GM23338 (cell line): ENCODE results near the gene FAM204A. TPM values are rescaled to one million over a fixed set of nuclear protein-coding genes. Genes with fewer than 3 reads are reported as not detected.

ENCODE experiments used
- ATAC-seq: fragments of 200-7000 bp; cut with Tn5 transposase; 3 replicates; pipeline ENCODE4 v1.9.1; 2020
- DNase-seq: peaks from one replicate; pipeline ENCODE4 v3.0.0-alpha.2; 2015; ENCODE audit warnings: low spot score
- H2AFZ ChIP-seq: fragments of 200-600 bp; sonication (generic); 2 replicates; pipeline ENCODE4 v1.8.0; 2016; ENCODE audit warnings: antibody characterized with exemption, mild to moderate bottlenecking, moderate library complexity
- H3F3A ChIP-seq: fragments of 200-600 bp; sonication (generic); replicated peaks from 2 replicates; pipeline ENCODE4 v1.8.0; 2017; ENCODE audit warnings: antibody characterized with exemption, mixed run types, low read depth
- H3K27ac ChIP-seq: fragments of 200-600 bp; sonication (generic); 2 replicates; pipeline ENCODE4 v1.6.1; 2016; ENCODE audit warnings: low read depth
- H3K27me3 ChIP-seq: fragments of 200-600 bp; sonication (generic); 2 replicates; pipeline ENCODE4 v1.8.0; 2016; ENCODE audit warnings: mild to moderate bottlenecking, mixed run types, moderate library complexity; ENCODE audit not compliant: insufficient read depth
- H3K36me3 ChIP-seq: fragments of 200-600 bp; sonication (generic); 2 replicates; pipeline ENCODE4 v1.8.0; 2016; ENCODE audit warnings: mild to moderate bottlenecking; ENCODE audit not compliant: insufficient read depth
- H3K4me1 ChIP-seq: fragments of 200-600 bp; sonication (generic); 2 replicates; pipeline ENCODE4 v1.8.0; 2016; ENCODE audit warnings: mild to moderate bottlenecking, moderate library complexity; ENCODE audit not compliant: insufficient read depth
- H3K4me2 ChIP-seq: fragments of 200-600 bp; sonication (generic); 2 replicates; pipeline ENCODE4 v1.7.1; 2017; ENCODE audit warnings: mixed run types
- H3K4me3 ChIP-seq: fragments of 200-600 bp; sonication (generic); 2 replicates; pipeline ENCODE4 v1.6.1; 2016; ENCODE audit warnings: mixed run types
- H3K79me2 ChIP-seq: fragments of 200-600 bp; sonication (generic); replicated peaks from 2 replicates; pipeline ENCODE4 v1.8.0; 2017; ENCODE audit warnings: mild to moderate bottlenecking; ENCODE audit not compliant: insufficient read depth
- H3K9me2 ChIP-seq: fragments of 200-600 bp; sonication (generic); 2 replicates; pipeline ENCODE4 v1.8.0; 2017; ENCODE audit not compliant: insufficient read depth
- H4K20me1 ChIP-seq: fragments of 200-600 bp; sonication (generic); replicated peaks from 2 replicates; pipeline ENCODE4 v1.8.0; 2017; ENCODE audit warnings: mild to moderate bottlenecking; ENCODE audit not compliant: insufficient read depth
- H3K27ac Mint-ChIP-seq: 2 replicates; pipeline ENCODE4 v1.8.0; 2020; ENCODE audit warnings: inconsistent platforms, mild to moderate bottlenecking, moderate library complexity, mixed read lengths
- H3K27me3 Mint-ChIP-seq: 3 replicates; pipeline ENCODE4 v1.8.0; 2022; ENCODE audit warnings: low read depth, mild to moderate bottlenecking, moderate library complexity, mixed read lengths, inconsistent platforms; ENCODE audit not compliant: insufficient read depth, poor library complexity
- H3K36me3 Mint-ChIP-seq: 3 replicates; pipeline ENCODE4 v1.8.0; 2021; ENCODE audit warnings: low read depth, mild to moderate bottlenecking, inconsistent platforms, moderate library complexity, mixed read lengths
- H3K4me1 Mint-ChIP-seq: 3 replicates; pipeline ENCODE4 v1.8.0; 2020; ENCODE audit warnings: mild to moderate bottlenecking, inconsistent platforms, mixed read lengths
- H3K4me3 Mint-ChIP-seq: 3 replicates; pipeline ENCODE4 v1.8.0; 2021; ENCODE audit warnings: moderate library complexity, mild to moderate bottlenecking, inconsistent platforms, mixed read lengths
- H3K9me3 Mint-ChIP-seq: 3 replicates; pipeline ENCODE4 v1.8.0; 2020; ENCODE audit warnings: moderate library complexity, mild to moderate bottlenecking, inconsistent platforms, mixed read lengths
- CREB1 ChIP-seq: fragments of 250-450 bp; sonication (Bioruptor Pico); IDR thresholded peaks from 2 replicates; pipeline ENCODE4 v1.5.0; 2020; ENCODE audit warnings: low read depth, mild to moderate bottlenecking, moderate library complexity
- CTCF ChIP-seq, 2 experiments: fragments of 200-600 bp in 1 of 2; sonication (generic) in 1 of 2; conservative IDR thresholded peaks; 2 replicates each; pipeline versions ENCODE4 v1.5.1 to v1.6.1; 2016 to 2017; ENCODE audit warnings: antibody characterized with exemption in 2 of 2, low read depth in 2 of 2, mild to moderate bottlenecking in 2 of 2, moderate library complexity in 1 of 2
- POLR2AphosphoS5 ChIP-seq: IDR thresholded peaks from 2 replicates; pipeline ENCODE4 v1.6.1; 2016; ENCODE audit warnings: antibody characterized with exemption, low read depth
- REST ChIP-seq: IDR thresholded peaks from one replicate; pipeline ENCODE4 v1.6.1; 2018; ENCODE audit warnings: antibody characterized with exemption; ENCODE audit not compliant: unreplicated experiment
- STAT1 ChIP-seq: IDR thresholded peaks from one replicate; pipeline ENCODE4 v1.6.1; 2016; ENCODE audit warnings: antibody characterized with exemption; ENCODE audit not compliant: unreplicated experiment
- ZNF114 ChIP-seq: fragments of 250-450 bp; sonication (Bioruptor Pico); IDR thresholded peaks from 2 replicates; pipeline ENCODE4 v1.5.0; 2020; ENCODE audit warnings: mild to moderate bottlenecking, moderate library complexity
- polyA plus RNA-seq: library from polyadenylated mRNA; unstranded; fragments of >200 nt; fragmentation: Nextera tagmentation; extraction: Ambion mirVana; gene quantifications from 2 replicates; pipeline ENCODE4 v1.2.1, GENCODE V29; 2016
- total RNA-seq: library from RNA; depleted of rRNA; stranded (reverse); fragments of >200 nt; shearing (Covaris generic); gene quantifications from 2 replicates; pipeline ENCODE4 v1.2.3, GENCODE V29; 2014

FAM204A gene
- total and polyA plus RNA-seq, 2 experiments from 2014 or later: 31.6 to 72.0 TPM

GRCh38 chr10:118259288-118259906 lies 82.7 kb downstream of the FAM204A start:
- H3K4me3 ChIP-seq: no peak overlapping the region
- no peaks in the 10 kb centered on the region for H3K36me3 ChIP-seq
- peaks cover 17% of the 10 kb centered on the region for H3K4me1 Mint-ChIP-seq
- H4K20me1 ChIP-seq: no peaks in the 10 kb centered on the region; the same call in 1 of the 2 replicates
- DNase-seq: peak; percentile 80
- H3K4me2 ChIP-seq: no peak overlapping the region
- H3K27me3 ChIP-seq: peaks cover 51% of the 10 kb centered on the region
- no peaks in the 10 kb centered on the region for H3K36me3 Mint-ChIP-seq
- peak; percentile 98 for ATAC-seq
- peaks cover 8% of the 10 kb centered on the region; the same call in 1 of the 2 replicates for H3K4me1 ChIP-seq
- H3K9me3 Mint-ChIP-seq: no peaks in the 10 kb centered on the region
- H3F3A ChIP-seq: no peaks in the 10 kb centered on the region
- TF ChIP-seq STAT1 (no peak), POLR2AphosphoS5 (no peak), ZNF114 (CRISPR knock-in tag) (no peak), CREB1 (CRISPR knock-in tag) (no peak), CTCF (conservative IDR thresholded peaks at IDR 0.05; ENCODE audit: low read depth in 2 of 2) (peak; percentile 89 to 93)
- H3K79me2 ChIP-seq: no peaks in the 10 kb centered on the region
- H3K27ac Mint-ChIP-seq: no peak overlapping the region
- no peak overlapping the region for H3K27ac ChIP-seq
- no peak overlapping the region for H3K4me3 Mint-ChIP-seq
- no peaks in the 10 kb centered on the region for H3K9me2 ChIP-seq
- peaks cover 24% of the 10 kb centered on the region for H3K27me3 Mint-ChIP-seq
- H2AFZ ChIP-seq: no peak overlapping the region

- H2AFZ ChIP-seq: no peak overlapping the region
- no peaks in the 10 kb centered on the region for H3K36me3 ChIP-seq
- Mint-ChIP-seq H3K4me3 (no peak overlapping the region), H3K9me3 (no peaks in the 10 kb centered on the region), H3K4me1 (peaks cover 17% of the 10 kb centered on the region), H3K36me3 (no peaks in the 10 kb centered on the region), H3K27ac (no peak overlapping the region), H3K27me3 (peaks cover 13% of the 10 kb centered on the region)
- H3K4me2 ChIP-seq: no peak overlapping the region
- no peak overlapping the region for H3K27ac ChIP-seq
- no peaks in the 10 kb centered on the region for H3K9me2 ChIP-seq
- DNase-seq: no peak
- no peak for TF ChIP-seq REST
- TF ChIP-seq STAT1: no peak
- no peak overlapping the region for H3K4me3 ChIP-seq
- ATAC-seq: peak; percentile 56
- peaks cover 8% of the 10 kb centered on the region; the same call in 1 of the 2 replicates for H3K4me1 ChIP-seq
- H3K27me3 ChIP-seq: peaks cover 39% of the 10 kb centered on the region
- H4K20me1 ChIP-seq: no peaks in the 10 kb centered on the region; the same call in 1 of the 2 replicates
- no peaks in the 10 kb centered on the region for H3F3A ChIP-seq
- no peaks in the 10 kb centered on the region for H3K79me2 ChIP-seq
Measured at GRCh38 chr10:118258285-118258684, 83.8 kb downstream of the FAM204A start.
